GM18858 (cell line): ENCODE data around the gene KRTAP9-7.

Experiments used
- ATAC-seq: cut with Tn5 transposase; IDR thresholded peaks from one replicate; pipeline ENCODE4 v1.9.1; 2021; ENCODE audit not compliant: unreplicated experiment

KRTAP9-7 gene

GRCh38 chr17:41318231-41318630 is 42.7 kb downstream of the KRTAP9-7 start:
- no peak for ATAC-seq

- no peak for ATAC-seq
These were observed 46.8 kb downstream of the KRTAP9-7 start for GRCh38 chr17:41322094-41322902.

- ATAC-seq, result no peak
These were observed 47.7 kb downstream of the KRTAP9-7 start for GRCh38 chr17:41322903-41323895.

GRCh38 chr17:41324180-41325075 is 48.9 kb downstream of the KRTAP9-7 start:
- ATAC-seq, result no peak

- ATAC-seq, result no peak
These were observed 49.6 kb downstream of the KRTAP9-7 start for GRCh38 chr17:41325126-41325525.

GRCh38 chr17:41325611-41326010 is 50.1 kb downstream of the KRTAP9-7 start:
- ATAC-seq, result no peak
